Measurements from ENCODE around the gene ULK3. TPM values are rescaled to one million over a fixed set of nuclear protein-coding genes. Genes with fewer than 3 reads are reported as not detected.

ULK3 gene
- total RNA-seq, 4 donors from 2014 or later, result 39.0 to 56.5 (median 48.1) TPM

DNA sequence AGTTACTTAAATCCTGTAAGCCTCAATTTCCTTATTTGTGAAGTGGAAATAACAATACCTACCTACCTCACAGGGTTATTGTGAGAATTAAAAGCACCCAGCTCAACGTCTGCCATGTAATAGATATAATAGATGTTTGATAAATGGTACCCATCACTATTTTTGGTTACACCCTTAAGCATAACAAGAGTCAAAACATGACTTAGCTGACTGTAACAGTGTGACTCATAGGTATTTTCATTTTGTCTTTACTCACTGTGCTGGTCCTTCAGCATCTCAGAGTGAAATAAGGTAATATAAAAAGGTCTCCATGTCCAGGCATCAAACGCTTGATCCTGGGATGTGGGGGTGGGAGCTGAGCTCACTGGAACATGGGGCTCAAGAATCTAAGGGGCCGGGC, 13.5 kb downstream of the ULK3 start:
- ATAC-seq, result no peak
- H3K9me3 ChIP-seq, result no peaks in the 10 kb centered on the region
- H3K36me3 ChIP-seq, result no peaks in the 10 kb centered on the region
- intact Hi-C loops (cut with DNase I; ENCODE audit: low total_unique reads), result no loop called here
- no peak overlapping the region for H3K27ac ChIP-seq
- in situ Hi-C loops (cut with MboI; ENCODE audit: low sequenced_read_pairs in 4 of 4), result no loop called here
- no peak for TF ChIP-seq POLR2A (IDR thresholded peaks at IDR 0.05)
- TF ChIP-seq, protein P1, sequence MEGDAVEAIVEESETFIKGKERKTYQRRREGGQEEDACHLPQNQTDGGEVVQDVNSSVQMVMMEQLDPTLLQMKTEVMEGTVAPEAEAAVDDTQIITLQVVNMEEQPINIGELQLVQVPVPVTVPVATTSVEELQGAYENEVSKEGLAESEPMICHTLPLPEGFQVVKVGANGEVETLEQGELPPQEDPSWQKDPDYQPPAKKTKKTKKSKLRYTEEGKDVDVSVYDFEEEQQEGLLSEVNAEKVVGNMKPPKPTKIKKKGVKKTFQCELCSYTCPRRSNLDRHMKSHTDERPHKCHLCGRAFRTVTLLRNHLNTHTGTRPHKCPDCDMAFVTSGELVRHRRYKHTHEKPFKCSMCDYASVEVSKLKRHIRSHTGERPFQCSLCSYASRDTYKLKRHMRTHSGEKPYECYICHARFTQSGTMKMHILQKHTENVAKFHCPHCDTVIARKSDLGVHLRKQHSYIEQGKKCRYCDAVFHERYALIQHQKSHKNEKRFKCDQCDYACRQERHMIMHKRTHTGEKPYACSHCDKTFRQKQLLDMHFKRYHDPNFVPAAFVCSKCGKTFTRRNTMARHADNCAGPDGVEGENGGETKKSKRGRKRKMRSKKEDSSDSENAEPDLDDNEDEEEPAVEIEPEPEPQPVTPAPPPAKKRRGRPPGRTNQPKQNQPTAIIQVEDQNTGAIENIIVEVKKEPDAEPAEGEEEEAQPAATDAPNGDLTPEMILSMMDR (IDR thresholded peaks at IDR 0.05 in 4 of 5, conservative IDR thresholded peaks at IDR 0.05 in 1 of 5), result no peak
- no peak for DNase-seq
- H3K4me1 ChIP-seq, result peaks cover 16 to 19% of the 10 kb centered on the region in 2 donors
- H3K4me3 ChIP-seq, result no peak overlapping the region
- H3K27me3 ChIP-seq, result peaks cover 6 to 13% (median 7%) of the 10 kb centered on the region in 3 donors

GRCh38 chr15:74828835-74829234, 14.1 kb downstream of the ULK3 start:
- Histone ChIP-seq H3K9me3 (no peaks in the 10 kb centered on the region), H3K4me3 (no peak overlapping the region), H3K4me1 (peaks cover 16 to 19% of the 10 kb centered on the region in 2 donors), H3K27me3 (peaks cover 6 to 13% (median 7%) of the 10 kb centered on the region in 3 donors), H3K36me3 (no peaks in the 10 kb centered on the region), H3K27ac (no peak overlapping the region)
- intact Hi-C loops (cut with DNase I; ENCODE audit: low total_unique reads), result no loop called here
- in situ Hi-C loops (cut with MboI; ENCODE audit: low sequenced_read_pairs in 4 of 4), result no loop called here
- ATAC-seq, result no peak
- no peak for DNase-seq
- TF ChIP-seq, protein P1 (IDR thresholded peaks at IDR 0.05 in 4 of 5, conservative IDR thresholded peaks at IDR 0.05 in 1 of 5), result no peak
- TF ChIP-seq POLR2A (IDR thresholded peaks at IDR 0.05), result no peak

GRCh38 chr15:74827614-74828013, 15.3 kb downstream of the ULK3 start:
- in situ Hi-C loops (cut with MboI; ENCODE audit: low sequenced_read_pairs in 4 of 4) (no loop called here), intact Hi-C loops (cut with DNase I; ENCODE audit: low total_unique reads) (no loop called here)
- Histone ChIP-seq H3K27ac (no peak overlapping the region), H3K9me3 (no peaks in the 10 kb centered on the region), H3K36me3 (no peaks in the 10 kb centered on the region), H3K4me3 (no peak overlapping the region), H3K4me1 (peaks cover 16 to 19% of the 10 kb centered on the region in 2 donors), H3K27me3 (peaks cover 6 to 13% (median 7%) of the 10 kb centered on the region in 3 donors)
- TF ChIP-seq POLR2A (IDR thresholded peaks at IDR 0.05), result no peak
- TF ChIP-seq, protein P1 (IDR thresholded peaks at IDR 0.05 in 4 of 5, conservative IDR thresholded peaks at IDR 0.05 in 1 of 5), result no peak
- ATAC-seq (no peak), DNase-seq (no peak)

GRCh38 chr15:74826921-74827320, 16.0 kb downstream of the ULK3 start:
- Histone ChIP-seq H3K27ac (no peak overlapping the region), H3K4me1 (peaks cover 9 to 12% of the 10 kb centered on the region in 2 donors), H3K4me3 (no peak overlapping the region), H3K36me3 (no peaks in the 10 kb centered on the region), H3K27me3 (peaks cover 6 to 13% (median 7%) of the 10 kb centered on the region in 3 donors), H3K9me3 (no peaks in the 10 kb centered on the region)
- TF ChIP-seq, protein P1 (IDR thresholded peaks at IDR 0.05 in 4 of 5, conservative IDR thresholded peaks at IDR 0.05 in 1 of 5), result no peak
- TF ChIP-seq POLR2A (IDR thresholded peaks at IDR 0.05), result no peak
- in situ Hi-C loops (cut with MboI; ENCODE audit: low sequenced_read_pairs in 4 of 4) (no loop called here), intact Hi-C loops (cut with DNase I; ENCODE audit: low total_unique reads) (no loop called here)
- DNase-seq (no peak), ATAC-seq (no peak)

DNA sequence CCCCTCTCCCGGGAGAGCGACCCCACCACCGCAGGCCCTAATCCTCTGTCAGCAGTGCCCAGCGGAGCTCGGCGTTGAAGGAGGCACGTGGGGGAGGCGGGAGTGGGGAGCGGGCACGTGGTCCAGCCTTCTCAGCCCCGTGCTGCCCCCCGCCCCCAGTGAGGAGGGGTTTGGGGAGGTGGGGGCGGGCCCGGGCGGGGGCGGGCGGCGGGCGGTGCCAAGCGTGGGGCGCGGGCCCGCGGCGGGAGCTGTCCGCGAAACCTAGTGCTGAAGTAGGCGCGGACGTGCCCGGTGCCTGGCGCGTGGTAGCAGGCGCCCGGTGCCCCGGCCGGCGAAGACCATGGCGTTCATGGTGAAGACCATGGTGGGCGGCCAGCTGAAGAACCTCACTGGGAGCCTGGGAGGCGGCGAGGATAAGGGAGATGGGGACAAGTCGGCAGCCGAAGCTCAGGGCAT, 16.6 kb downstream of the ULK3 start, which contains the start of gene CPLX3:
Gene CPLX3 (plus strand): TSS at position 264 of the 456 bp plus-strand sequence. CDS start 77 bp downstream, at position 341.
- in situ Hi-C loops (cut with MboI; ENCODE audit: low sequenced_read_pairs in 4 of 4) (no loop called here), intact Hi-C loops (cut with DNase I; ENCODE audit: low total_unique reads) (no loop called here)
- no peaks in the 10 kb centered on the region for H3K9me3 ChIP-seq
- H3K4me1 ChIP-seq, result peaks cover 4 to 7% of the 10 kb centered on the region in 2 donors
- no peak for DNase-seq
- H3K27me3 ChIP-seq, result peaks cover 6 to 13% (median 7%) of the 10 kb centered on the region in 3 donors
- no peak within 1 kb of the TSS for H3K27ac ChIP-seq
- ATAC-seq, result no peak
- no peak within 1 kb of the TSS for H3K4me3 ChIP-seq
- TF ChIP-seq, protein P1 (IDR thresholded peaks at IDR 0.05 in 4 of 5, conservative IDR thresholded peaks at IDR 0.05 in 1 of 5), result no peak
- no peak for TF ChIP-seq POLR2A (IDR thresholded peaks at IDR 0.05)
- H3K36me3 ChIP-seq, result no peaks in the 10 kb centered on the region
